Measurements from ENCODE around the gene BAHCC1. TPM values are rescaled to one million over a fixed set of nuclear protein-coding genes. Genes with fewer than 3 reads are reported as not detected.
"Not testable (repeated sequence)": the region's sequence is repeated elsewhere in the genome, so short reads cannot be mapped to it uniquely, and the experiment has no call there.

The BAHCC1 gene
- total RNA-seq, 1 experiment from 2014 or later: 9.9 TPM

DNA sequence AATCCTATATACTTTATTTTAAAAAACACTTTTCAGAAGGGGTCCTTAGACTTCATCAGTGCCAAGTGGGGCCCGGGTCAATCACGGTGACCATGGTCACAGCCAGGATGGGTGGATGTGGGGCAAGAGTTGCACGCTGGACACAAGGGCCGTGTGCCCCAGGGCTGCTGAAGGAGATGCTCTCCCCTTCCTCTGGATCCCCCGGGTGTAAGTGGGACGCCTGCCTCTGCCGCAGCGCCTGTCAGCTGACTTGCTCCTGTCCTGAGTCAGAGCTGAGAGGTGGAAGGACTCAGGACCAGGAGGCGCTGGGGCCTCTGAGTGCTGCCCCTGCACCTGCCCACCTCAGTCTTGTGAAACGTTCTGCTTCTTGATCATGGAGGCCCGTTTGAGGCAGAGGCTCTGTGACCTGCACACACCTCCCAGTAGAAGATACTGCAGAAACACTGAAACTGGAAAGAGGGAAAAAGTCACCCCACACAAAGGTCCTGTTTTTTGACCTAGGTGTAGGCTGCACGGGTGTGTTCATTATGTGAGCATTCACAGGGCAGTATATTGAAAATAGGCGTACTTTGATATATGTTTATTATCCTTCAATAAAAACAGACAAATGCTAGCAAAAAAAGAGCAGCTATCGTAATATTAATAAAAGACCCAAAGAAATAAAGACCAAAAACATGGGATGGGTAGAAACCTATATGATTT, 40.9 kb upstream of the BAHCC1 start:
- no peaks in the 10 kb centered on the region for H3K27me3 ChIP-seq (ENCODE audit: low read length)
- H3K9me3 ChIP-seq (ENCODE audit: low read length): no peaks in the 10 kb centered on the region
- no peak overlapping the region for H3K4me3 ChIP-seq (ENCODE audit: low read length)
- CTCF ChIA-PET: no interaction called here
- H3K36me3 ChIP-seq (ENCODE audit: low read depth, low read length): no peaks in the 10 kb centered on the region
- DNase-seq (no peak), ATAC-seq (no peak)
- H2AFZ ChIP-seq (ENCODE audit: low read length): no peak overlapping the region
- no peaks in the 10 kb centered on the region for H4K20me1 ChIP-seq (ENCODE audit: low read length)
- H3K27ac ChIP-seq (ENCODE audit: low read length): no peak overlapping the region
- TF ChIP-seq EZH2 (IDR thresholded peaks at IDR 0.05; ENCODE audit: low read length, unreplicated experiment): no peak
- no peak overlapping the region for H3K4me2 ChIP-seq (ENCODE audit: low read length)
- no peaks in the 10 kb centered on the region for H3F3A ChIP-seq (ENCODE audit: low read length, unreplicated experiment)
- peaks cover 10% of the 10 kb centered on the region for H3K4me1 ChIP-seq (ENCODE audit: insufficient read depth, low read length)
- intact Hi-C loops (cut with micrococcal nuclease): no loop called here
- POLR2A ChIA-PET (ENCODE audit: unreplicated experiment): interaction anchor here (0.6 kb wide), 1 partner anchor 837 kb away, joined by 3 read pairs; no protein-coding TSS in a partner anchor
- no peak overlapping the region for H3K9ac ChIP-seq (ENCODE audit: low read length)
- no TSS peak for BruUV-seq (replicated peaks)
- no peaks in the 10 kb centered on the region for H3K9me2 ChIP-seq (replicated peaks; ENCODE audit: low read length)
- H3K79me2 ChIP-seq (ENCODE audit: low read length): no peaks in the 10 kb centered on the region

DNA sequence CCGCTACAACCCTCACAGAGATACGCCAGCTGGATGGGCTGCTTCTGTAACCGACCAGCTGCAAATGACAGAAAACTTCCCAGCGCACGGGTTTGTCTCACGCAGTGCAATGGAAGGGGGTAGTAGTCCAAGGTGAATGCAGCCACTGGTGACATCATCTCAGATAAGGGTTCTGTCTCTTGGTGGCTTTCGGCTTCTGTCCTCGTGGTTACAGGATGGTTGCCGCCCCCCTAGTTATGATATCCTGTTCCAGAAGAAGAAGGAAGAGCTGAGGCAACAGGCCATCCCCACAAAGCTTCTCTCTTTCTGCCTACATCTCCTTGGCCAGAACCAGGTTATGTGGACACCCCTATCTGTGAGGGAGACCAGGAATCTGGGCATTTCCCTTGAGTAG, 40.3 kb upstream of the BAHCC1 start:
- Histone ChIP-seq H3K4me2 (ENCODE audit: low read length) (no peak overlapping the region), H4K20me1 (ENCODE audit: low read length) (no peaks in the 10 kb centered on the region), H2AFZ (ENCODE audit: low read length) (no peak overlapping the region), H3K36me3 (ENCODE audit: low read depth, low read length) (no peaks in the 10 kb centered on the region), H3K4me1 (ENCODE audit: insufficient read depth, low read length) (peaks cover 5% of the 10 kb centered on the region), H3K9ac (ENCODE audit: low read length) (no peak overlapping the region), H3K4me3 (ENCODE audit: low read length) (no peak overlapping the region), H3K27ac (ENCODE audit: low read length) (no peak overlapping the region), H3K27me3 (ENCODE audit: low read length) (no peaks in the 10 kb centered on the region), H3F3A (ENCODE audit: low read length, unreplicated experiment) (no peaks in the 10 kb centered on the region), H3K9me3 (ENCODE audit: low read length) (no peaks in the 10 kb centered on the region), H3K79me2 (ENCODE audit: low read length) (no peaks in the 10 kb centered on the region), H3K9me2 (replicated peaks; ENCODE audit: low read length) (no peaks in the 10 kb centered on the region)
- TF ChIP-seq EZH2 (IDR thresholded peaks at IDR 0.05; ENCODE audit: low read length, unreplicated experiment) (no peak), EZH2phosphoT487 (IDR thresholded peaks at IDR 0.05; ENCODE audit: borderline replicate concordance, low read length) (no peak)
- TF ChIP-seq, protein P1, sequence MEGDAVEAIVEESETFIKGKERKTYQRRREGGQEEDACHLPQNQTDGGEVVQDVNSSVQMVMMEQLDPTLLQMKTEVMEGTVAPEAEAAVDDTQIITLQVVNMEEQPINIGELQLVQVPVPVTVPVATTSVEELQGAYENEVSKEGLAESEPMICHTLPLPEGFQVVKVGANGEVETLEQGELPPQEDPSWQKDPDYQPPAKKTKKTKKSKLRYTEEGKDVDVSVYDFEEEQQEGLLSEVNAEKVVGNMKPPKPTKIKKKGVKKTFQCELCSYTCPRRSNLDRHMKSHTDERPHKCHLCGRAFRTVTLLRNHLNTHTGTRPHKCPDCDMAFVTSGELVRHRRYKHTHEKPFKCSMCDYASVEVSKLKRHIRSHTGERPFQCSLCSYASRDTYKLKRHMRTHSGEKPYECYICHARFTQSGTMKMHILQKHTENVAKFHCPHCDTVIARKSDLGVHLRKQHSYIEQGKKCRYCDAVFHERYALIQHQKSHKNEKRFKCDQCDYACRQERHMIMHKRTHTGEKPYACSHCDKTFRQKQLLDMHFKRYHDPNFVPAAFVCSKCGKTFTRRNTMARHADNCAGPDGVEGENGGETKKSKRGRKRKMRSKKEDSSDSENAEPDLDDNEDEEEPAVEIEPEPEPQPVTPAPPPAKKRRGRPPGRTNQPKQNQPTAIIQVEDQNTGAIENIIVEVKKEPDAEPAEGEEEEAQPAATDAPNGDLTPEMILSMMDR (conservative IDR thresholded peaks at IDR 0.05; ENCODE audit: low read depth, low read length): no peak
- no TSS peak for BruUV-seq (replicated peaks)
- ChIA-PET CTCF (no interaction called here), POLR2A (ENCODE audit: unreplicated experiment) (interaction anchor here (0.6 kb wide), 1 partner anchor 836 kb away, joined by 3 read pairs; no protein-coding TSS in a partner anchor)
- intact Hi-C loops (cut with micrococcal nuclease): no loop called here
- no peak for ATAC-seq
- no peak for DNase-seq

DNA sequence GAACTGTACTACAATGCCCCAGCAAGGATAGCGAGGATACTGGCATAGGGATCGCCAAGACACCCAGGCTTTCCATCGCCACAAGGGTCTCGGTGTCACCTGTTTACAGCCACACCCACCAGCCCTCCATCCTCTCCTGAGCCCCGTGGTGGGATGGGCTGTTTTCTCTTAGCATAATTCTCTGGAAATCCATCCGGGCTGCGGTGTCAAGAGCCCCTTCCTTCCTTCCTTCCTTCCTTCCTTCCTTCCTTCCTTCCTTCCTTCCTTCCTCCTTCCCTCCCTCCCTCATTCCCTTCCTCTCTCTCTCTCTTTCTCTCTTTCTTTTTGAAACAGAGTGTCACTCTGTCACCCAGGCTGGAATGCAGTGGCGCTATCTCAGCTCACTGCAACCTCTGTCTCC, 36.0 kb upstream of the BAHCC1 start:
- Histone ChIP-seq H3K9me3 (ENCODE audit: low read length) (no peaks in the 10 kb centered on the region), H4K20me1 (ENCODE audit: low read length) (no peaks in the 10 kb centered on the region), H3K9ac (ENCODE audit: low read length) (no peak overlapping the region), H3K4me3 (ENCODE audit: low read length) (no peak overlapping the region), H3K9me2 (replicated peaks; ENCODE audit: low read length) (no peaks in the 10 kb centered on the region), H3K36me3 (ENCODE audit: low read depth, low read length) (no peaks in the 10 kb centered on the region), H3K27ac (ENCODE audit: low read length) (no peak overlapping the region), H3K4me1 (ENCODE audit: insufficient read depth, low read length) (peaks cover 13% of the 10 kb centered on the region), H3K27me3 (ENCODE audit: low read length) (no peaks in the 10 kb centered on the region), H3K4me2 (ENCODE audit: low read length) (no peak overlapping the region), H2AFZ (ENCODE audit: low read length) (no peak overlapping the region), H3F3A (ENCODE audit: low read length, unreplicated experiment) (no peaks in the 10 kb centered on the region), H3K79me2 (ENCODE audit: low read length) (no peaks in the 10 kb centered on the region)
- CTCF ChIA-PET: no interaction called here
- ATAC-seq: no peak
- TF ChIP-seq, protein P1 (conservative IDR thresholded peaks at IDR 0.05; ENCODE audit: low read depth, low read length): no peak
- no peak for TF ChIP-seq EZH2phosphoT487 (IDR thresholded peaks at IDR 0.05; ENCODE audit: borderline replicate concordance, low read length)
- TF ChIP-seq EZH2 (IDR thresholded peaks at IDR 0.05; ENCODE audit: low read length, unreplicated experiment): no peak
- no peak for DNase-seq
- intact Hi-C loops (cut with micrococcal nuclease): no loop called here
- BruUV-seq (replicated peaks): no TSS peak
- POLR2A ChIA-PET (ENCODE audit: unreplicated experiment): no interaction called here

DNA sequence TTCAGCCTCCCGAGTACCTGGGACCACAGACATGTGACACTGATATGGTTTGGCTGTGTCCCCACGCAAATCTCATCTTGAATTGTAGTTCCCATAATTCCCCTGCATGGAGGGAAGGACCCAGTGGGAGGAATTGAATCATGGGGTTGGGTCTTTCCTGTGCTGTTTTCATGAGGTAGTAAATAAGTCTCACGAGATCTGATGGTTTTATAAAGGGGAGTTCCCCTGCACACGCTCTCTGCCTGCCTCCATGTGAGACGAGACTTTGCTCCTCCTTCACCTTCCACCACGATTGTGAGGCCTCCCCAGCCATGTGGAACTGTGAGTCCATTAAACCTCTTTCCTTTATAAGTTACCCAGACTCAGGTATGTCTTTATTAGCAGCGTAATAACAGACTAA, 33.3 kb upstream of the BAHCC1 start:
- POLR2A ChIA-PET (ENCODE audit: unreplicated experiment); CTCF ChIA-PET; DNase-seq; BruUV-seq (replicated peaks); H4K20me1 ChIP-seq (ENCODE audit: low read length); intact Hi-C loops (cut with micrococcal nuclease); ATAC-seq; H3K79me2 ChIP-seq (ENCODE audit: low read length); H3K4me3 ChIP-seq (ENCODE audit: low read length); H3K9me2 ChIP-seq (replicated peaks; ENCODE audit: low read length); H3K9ac ChIP-seq (ENCODE audit: low read length); H3F3A ChIP-seq (ENCODE audit: low read length, unreplicated experiment); H3K36me3 ChIP-seq (ENCODE audit: low read depth, low read length); H3K9me3 ChIP-seq (ENCODE audit: low read length); H3K27me3 ChIP-seq (ENCODE audit: low read length): not testable (repeated sequence)
- Histone ChIP-seq H2AFZ (ENCODE audit: low read length) (peak overlapping the region; percentile 3; the same call in 1 of the 2 replicates), H3K27ac (ENCODE audit: low read length) (peak overlapping the region; percentile 19), H3K4me2 (ENCODE audit: low read length) (peak overlapping the region; percentile 13; the same call in 1 of the 2 replicates), H3K4me1 (ENCODE audit: insufficient read depth, low read length) (peaks cover 37% of the 10 kb centered on the region)
